HG02571 (cell line): ENCODE measurements around the gene CT55.
"Not testable (repeated sequence)": the region's sequence is repeated elsewhere in the genome, so short reads cannot be mapped to it uniquely, and the experiment has no call there.

Experiments
- ATAC-seq: cut with Tn5 transposase; IDR thresholded peaks from one replicate; pipeline ENCODE4 v1.9.1; 2021; ENCODE audit warnings: mild to moderate bottlenecking, moderate library complexity; ENCODE audit not compliant: unreplicated experiment

The CT55 gene

GRCh38 chrX:135170877-135171519, at the start of gene CT55:
CT55 (minus strand) TSS chrX:135171398; CDS start chrX:135171171, 227 bp downstream.
- no peak for ATAC-seq

- ATAC-seq, result no peak
Observed at GRCh38 chrX:135213200-135213844, 42.1 kb upstream of the CT55 start.

GRCh38 chrX:135206427-135206826, 35.2 kb upstream of the CT55 start:
- ATAC-seq, result not testable (repeated sequence)

GRCh38 chrX:135200297-135200696, 29.1 kb upstream of the CT55 start:
- no peak for ATAC-seq

GRCh38 chrX:135194684-135195083, 23.5 kb upstream of the CT55 start:
- ATAC-seq, result no peak

GRCh38 chrX:135193740-135194139, 22.5 kb upstream of the CT55 start:
- ATAC-seq, result no peak

- ATAC-seq, result no peak
Observed at GRCh38 chrX:135191838-135192237, 20.6 kb upstream of the CT55 start.

GRCh38 chrX:135185795-135186443, 14.7 kb upstream of the CT55 start:
- ATAC-seq, result peak; percentile 82

GRCh38 chrX:135178636-135179035, 7.4 kb upstream of the CT55 start:
- ATAC-seq, result no peak

- ATAC-seq, result no peak
Observed at GRCh38 chrX:135170468-135170867, 730 bp downstream of the CT55 start.

GRCh38 chrX:135169534-135169933, 1.7 kb downstream of the CT55 start:
- not testable (repeated sequence) for ATAC-seq

GRCh38 chrX:135168486-135168885, 2.7 kb downstream of the CT55 start:
- no peak for ATAC-seq

GRCh38 chrX:135154688-135155087, 16.5 kb downstream of the CT55 start:
- not testable (repeated sequence) for ATAC-seq

- not testable (repeated sequence) for ATAC-seq
Observed at GRCh38 chrX:135126145-135126544, 45.1 kb downstream of the CT55 start.

GRCh38 chrX:135120056-135120576, 51.1 kb downstream of the CT55 start, which contains the start of gene ETDB:
ETDB (minus strand) TSS chrX:135120526; CDS start chrX:135119261, 1,265 bp downstream.
- not testable (repeated sequence) for ATAC-seq

GRCh38 chrX:135116064-135116463, 55.1 kb downstream of the CT55 start:
- not testable (repeated sequence) for ATAC-seq

GRCh38 chrX:135114392-135114791, 56.8 kb downstream of the CT55 start:
- ATAC-seq, result peak; percentile 92

- ATAC-seq, result no peak
Observed at GRCh38 chrX:135112743-135113142, 58.5 kb downstream of the CT55 start.

GRCh38 chrX:135112096-135112729, 59.0 kb downstream of the CT55 start:
- peak; percentile 54 for ATAC-seq

GRCh38 chrX:135109554-135109953, 61.6 kb downstream of the CT55 start:
- no peak for ATAC-seq
